GM19023 (cell line): ENCODE results near the gene SULT1C3.
"Not testable (repeated sequence)": the region's sequence is repeated elsewhere in the genome, so short reads cannot be mapped to it uniquely, and the experiment has no call there.

ENCODE experiments used
- ATAC-seq: cut with Tn5 transposase; IDR thresholded peaks from one replicate; pipeline ENCODE4 v1.9.1; 2021; ENCODE audit warnings: mild to moderate bottlenecking, moderate library complexity; ENCODE audit not compliant: unreplicated experiment

SULT1C3 gene

DNA sequence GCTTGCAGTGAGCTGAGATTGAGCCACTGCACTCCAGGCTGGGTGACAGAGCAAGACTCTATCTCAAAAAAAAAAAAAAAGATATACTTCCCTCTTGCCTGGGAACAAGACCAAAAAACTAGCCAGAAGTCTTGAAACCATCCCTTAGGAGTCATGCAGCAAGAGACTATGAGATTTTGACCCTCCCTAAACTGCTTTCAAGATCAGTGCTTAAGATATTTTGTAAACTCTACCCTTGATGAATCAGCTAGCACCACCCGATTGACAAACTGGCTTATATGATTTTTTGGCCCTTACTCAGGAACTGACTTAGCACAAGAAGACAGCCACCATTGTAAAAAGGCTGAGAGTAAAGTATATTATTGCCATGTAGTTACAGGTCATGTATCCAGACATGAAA lies 3.8 kb downstream of the SULT1C3 start:
- ATAC-seq, result no peak

DNA sequence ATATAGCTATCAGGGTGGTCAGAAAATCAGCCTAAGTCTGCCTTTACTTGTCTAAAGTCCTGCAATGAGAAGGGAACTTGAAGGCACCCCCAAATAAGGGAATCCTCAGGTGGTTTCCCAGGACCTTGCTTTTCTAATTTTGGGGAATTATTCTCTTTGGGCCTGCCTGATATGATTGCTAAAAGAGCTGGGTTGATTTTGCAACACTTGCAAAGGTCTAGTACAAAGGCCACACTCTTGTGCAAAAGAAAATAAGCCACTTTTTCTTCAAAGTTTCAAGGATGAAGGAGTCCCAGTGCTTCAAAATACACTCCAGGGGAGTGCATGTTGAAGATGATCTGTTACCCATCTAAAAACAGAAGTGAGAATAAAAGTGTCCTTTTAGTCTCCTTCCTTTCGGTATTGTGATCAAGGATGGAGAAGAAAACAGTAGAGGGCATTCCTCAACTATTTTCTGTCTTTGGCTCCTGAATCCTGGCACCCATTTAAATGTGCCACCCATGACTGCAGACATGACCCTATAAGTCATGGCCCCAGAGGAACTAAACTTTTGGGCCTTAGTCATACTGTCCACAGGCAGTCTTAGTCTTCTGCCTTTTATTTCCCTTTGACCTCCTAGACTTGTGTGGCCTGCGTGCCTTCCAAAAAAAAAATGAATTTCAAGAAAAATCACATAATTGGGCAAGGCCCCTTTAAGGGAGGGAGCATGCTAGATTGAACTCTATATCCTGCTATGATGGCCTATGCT lies 5.1 kb downstream of the SULT1C3 start:
- no peak for ATAC-seq

DNA sequence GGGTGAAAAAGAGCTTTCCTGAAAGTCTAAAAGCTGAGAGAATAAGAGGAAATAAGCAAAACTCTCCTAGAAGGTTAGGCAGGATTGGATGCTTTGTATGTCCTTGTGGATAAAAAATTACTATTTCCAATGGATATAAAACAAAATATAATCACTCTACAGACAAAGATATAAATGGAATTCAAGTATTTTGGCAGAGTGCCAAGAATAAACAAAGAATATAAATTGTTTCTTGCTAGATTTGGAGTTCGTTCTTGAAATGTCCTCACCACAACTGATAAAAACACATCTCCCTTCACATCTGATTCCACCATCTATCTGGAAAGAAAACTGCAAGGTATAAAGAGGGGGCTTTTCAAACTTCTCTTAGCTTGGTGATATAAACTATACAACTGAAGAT lies 13.3 kb downstream of the SULT1C3 start:
- ATAC-seq, result no peak

DNA sequence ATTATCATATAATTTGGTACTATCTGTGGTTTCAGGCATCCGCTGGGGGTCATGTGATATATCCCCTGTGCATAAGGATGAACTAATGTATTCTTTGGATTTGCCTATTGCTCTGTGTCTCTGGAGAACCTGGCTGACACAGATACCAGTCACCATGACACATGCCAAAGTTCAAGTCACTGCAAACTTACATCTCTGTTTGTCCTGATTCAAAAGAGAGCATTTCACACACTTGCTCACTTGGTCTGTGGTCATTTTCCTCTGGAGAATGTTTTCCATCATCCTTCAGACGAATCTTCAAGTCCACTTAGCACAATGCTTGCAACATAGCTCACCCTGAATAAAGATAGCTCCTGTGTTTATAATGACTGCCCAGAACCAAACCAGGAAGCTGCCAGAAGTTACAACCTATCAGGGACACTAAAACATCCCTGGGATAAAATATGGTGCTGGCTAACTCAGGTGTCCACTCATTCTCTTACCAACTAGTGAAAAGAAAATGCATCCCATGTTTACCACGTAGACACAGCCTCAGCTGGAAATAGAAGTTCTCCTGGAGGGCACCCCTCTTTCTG lies 18.1 kb downstream of the SULT1C3 start:
- ATAC-seq, result no peak

DNA sequence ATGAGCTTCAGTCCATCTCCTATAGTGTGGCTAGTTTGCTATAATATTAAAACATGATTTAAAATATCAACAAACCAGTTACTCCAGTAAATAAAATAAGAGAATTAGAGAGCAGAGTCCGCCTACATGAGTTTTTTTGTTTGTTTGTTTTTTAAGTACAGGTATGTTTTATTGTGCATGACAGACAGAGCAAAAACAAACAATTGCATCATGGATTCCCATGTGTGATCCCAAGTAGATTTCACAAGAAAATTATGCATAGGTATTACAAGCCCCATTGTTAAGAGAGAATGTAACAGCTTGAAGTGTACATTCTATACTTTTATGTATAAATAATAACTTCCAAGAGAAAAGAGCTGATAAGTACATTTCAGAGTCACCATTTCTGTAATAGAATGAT lies 21.0 kb downstream of the SULT1C3 start:
- ATAC-seq, result no peak

DNA sequence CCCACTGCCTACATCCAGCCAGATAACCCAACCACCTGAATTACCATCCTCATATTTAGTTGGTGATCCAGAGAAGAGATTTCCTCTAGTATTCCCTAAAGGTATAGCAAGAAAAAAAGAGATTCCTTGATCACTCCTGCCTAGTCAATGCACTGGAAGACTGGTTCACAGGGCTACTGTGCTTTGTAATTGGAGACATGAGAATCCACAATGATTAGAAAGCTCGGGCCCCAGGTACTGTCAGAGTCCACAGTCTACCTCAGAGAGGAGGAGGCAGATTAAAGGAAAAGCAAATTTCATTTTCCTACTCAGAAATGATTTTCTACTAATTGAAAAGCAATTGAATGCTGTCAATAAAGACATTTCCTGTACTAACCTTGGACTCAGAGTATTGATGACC lies 22.3 kb downstream of the SULT1C3 start:
- no peak for ATAC-seq

DNA sequence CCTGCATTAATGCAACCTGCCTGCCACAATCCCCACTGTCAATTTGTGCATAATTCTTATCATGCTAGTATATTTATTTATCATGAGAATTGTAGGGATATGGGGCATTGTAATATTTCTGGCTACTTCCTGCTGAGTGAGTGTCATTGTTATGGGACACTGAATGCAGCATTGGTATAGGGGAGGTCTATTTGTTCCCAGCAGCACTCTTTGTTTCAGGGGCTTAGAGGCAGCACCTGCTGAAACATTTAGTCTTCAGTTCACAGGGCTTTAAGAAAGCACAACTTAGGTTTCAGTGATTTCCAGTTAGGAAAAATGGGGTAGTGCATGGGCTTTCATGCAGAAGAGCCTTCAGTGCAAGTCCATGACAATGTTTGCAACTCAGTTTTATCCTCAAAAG lies 23.6 kb downstream of the SULT1C3 start:
- ATAC-seq, result no peak

DNA sequence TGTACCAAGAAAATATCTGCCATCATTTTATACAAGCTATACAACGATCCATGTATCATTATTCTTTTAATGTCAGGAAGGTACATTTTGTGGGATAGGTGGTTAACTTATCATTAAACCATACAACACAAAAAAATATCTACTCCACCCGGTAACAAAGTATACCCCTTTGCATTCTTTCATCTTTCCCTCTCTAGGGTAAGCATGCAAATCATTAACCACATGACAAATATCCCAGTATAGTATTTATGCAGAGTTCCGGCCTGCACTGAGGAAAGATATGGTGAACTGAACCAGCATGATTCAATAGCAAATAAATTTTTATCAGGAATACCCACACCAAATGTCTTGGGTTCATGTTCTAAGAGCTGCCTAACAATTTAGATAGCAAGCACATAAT lies 26.4 kb downstream of the SULT1C3 start:
- no peak for ATAC-seq

DNA sequence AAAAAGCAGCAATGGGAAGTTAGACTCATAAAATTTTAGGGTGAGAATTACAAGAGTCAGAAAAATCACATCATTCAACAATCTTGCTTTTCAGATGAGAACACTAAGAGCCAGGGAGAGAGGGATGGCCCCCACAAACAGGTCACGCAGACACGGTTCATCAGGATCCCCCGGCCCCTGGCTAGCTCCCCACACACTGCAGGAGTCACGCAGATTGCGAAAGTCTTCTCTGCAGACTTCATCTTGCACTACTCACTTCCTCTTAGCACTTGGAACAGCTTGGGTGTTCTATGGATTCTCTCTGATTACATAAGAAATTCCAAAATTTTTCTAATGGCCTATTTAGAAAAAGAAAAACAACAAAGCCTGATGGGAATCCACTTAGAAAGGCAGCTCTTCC lies 27.3 kb downstream of the SULT1C3 start:
- no peak for ATAC-seq

DNA sequence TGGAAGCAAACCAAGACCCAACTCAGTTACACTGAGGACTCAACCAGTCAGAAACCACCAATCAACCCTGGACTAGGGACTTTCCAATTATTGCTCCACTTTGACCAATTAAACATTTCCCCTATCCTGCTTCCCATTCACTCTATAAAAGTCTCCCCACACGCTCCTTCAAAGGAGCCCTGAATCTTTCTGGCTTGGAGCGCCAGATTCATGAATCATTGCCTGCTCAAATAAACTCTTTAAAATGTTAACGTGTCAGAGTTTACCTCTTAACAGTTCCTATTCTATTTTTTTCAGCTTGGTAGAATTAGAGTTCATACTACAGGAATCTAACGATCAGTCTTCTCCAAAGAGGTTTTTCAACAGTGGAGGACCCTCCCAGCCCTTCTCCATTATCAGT lies 28.2 kb downstream of the SULT1C3 start:
- ATAC-seq, result no peak

DNA sequence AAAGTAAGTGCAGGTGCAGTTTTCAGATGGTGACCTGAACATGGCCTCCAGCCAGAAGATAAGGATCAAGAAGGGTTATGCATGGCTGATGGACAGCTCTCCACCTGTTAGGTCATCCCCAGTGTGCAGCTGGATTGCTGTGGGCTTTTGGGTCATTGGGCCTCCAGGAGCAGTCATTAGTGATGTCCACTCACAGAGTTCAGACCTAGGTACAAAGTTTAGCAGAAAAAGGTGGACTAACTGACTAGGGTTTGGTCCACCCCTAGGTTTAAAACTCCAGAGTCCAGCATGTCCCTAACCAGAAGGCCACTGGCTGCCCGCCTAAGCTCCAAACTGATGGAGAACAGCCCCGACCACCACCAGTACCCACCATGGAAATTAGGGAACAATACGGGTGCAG lies 30.6 kb downstream of the SULT1C3 start:
- ATAC-seq, result no peak

DNA sequence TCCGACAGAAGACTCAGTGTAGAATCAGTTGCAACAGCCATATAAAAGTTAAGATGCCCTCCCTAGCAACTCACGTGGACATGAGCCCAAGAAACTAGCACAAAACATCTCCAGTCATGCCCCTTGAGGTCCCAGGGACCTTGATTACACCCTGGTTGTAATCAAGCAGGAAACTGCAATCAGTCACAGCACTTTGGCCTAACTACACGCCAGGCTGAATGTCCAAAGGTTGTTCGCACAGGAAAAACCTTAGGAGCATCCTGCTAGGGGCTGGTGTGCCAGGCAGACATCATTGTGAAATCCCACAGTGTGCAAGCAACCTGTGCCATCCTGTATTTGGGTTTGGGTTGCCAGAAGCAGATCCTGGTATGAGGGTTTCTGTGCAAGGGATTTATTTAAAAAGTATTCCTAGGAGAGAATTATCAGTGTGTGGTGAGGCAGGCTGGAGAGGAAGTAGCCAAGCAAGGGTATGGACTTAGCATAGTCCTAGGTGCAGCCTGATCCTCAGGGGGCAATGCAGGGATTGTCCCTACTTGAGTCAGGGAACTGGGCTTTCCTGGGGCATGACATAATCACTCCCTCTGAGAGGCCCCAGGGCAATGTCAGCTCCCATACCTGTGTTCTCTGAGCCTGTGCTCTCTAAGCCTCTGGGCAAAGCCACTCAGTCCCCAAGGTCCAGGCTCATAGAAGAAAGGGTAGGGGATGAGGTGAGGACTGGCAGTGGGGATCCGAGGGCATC lies 31.2 kb downstream of the SULT1C3 start:
- ATAC-seq, result no peak

DNA sequence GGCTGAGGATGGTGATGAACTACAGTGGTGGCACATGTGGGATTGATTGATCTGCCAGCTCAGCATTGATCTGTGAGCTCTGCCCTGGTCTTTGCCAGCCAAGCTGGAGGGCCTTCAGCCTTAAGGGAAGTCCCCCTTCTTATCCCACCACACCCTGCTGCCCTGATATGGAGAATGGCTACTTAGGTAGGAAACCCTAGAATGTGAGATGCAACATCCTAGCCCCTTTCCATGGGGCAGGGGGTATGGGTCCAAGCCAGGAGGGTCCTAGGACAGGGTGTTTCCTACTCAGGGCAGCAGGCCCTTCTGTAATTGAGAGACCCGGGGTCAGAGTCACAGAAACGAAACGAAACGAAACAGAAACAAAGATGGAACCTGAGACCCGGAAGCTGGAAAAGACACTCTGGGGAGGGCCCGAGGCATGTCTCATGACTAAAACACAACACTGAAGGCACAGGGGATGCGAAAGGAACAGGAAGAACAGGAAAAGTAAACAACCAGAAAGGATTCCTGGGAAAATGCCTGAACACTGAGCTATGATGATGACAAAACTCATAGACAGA lies 32.0 kb downstream of the SULT1C3 start:
- no peak for ATAC-seq

DNA sequence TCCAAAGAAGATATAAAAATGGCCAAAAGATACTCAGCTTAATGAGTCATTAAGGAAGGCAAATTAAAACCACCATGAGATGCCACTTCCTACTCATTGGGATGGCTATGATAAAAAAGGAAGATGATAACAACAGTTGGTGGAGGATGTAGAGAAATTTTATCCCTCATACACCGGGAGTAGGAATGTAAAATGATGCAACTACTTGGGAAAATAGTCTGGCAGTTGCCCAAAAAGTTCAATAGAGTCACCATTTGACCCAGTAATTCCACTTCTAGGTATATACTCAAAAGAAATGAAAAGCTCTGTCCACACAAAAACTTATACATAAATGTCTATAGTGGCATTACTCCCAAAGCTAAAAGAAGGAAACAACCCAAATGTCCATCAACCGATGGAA lies 38.9 kb downstream of the SULT1C3 start:
- no peak for ATAC-seq

DNA sequence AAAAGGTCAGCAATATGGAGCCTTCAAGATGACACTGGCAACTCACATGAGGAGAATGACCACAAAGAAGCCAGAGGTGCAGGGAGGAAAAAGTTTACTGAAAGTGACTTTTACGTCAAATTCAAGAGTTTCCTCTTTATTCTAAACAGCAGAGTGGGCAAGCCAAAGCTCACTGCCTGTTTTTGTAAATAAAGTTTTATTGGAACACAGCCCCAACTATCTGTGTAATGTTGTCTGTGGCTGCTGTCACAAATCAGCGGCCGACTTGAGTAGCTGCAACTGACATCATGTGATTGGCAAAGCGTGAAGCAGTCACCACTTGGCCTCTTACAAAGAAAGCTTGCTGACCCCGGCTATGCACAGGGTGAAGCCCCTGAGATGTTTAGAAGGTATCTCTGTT lies 39.7 kb downstream of the SULT1C3 start:
- ATAC-seq, result no peak

DNA sequence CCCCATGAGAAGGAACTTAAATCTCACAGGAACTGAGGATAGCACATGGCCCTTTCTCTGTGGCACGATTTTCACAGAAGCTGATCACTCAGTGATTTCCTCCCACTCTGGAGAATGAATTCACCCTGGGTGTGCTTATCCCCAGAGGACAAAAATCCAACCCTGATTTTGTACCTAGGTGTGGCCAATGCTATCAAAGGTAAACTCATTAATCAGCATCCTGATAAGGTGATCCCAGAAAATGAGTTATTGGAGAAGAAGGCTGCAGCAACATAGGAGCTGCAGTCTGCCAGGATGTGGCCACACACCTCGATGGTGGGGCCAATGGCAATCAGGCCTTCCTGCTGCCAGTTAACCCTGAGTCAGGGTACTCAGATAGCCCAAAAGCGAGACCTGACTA lies 40.7 kb downstream of the SULT1C3 start:
- ATAC-seq, result no peak

DNA sequence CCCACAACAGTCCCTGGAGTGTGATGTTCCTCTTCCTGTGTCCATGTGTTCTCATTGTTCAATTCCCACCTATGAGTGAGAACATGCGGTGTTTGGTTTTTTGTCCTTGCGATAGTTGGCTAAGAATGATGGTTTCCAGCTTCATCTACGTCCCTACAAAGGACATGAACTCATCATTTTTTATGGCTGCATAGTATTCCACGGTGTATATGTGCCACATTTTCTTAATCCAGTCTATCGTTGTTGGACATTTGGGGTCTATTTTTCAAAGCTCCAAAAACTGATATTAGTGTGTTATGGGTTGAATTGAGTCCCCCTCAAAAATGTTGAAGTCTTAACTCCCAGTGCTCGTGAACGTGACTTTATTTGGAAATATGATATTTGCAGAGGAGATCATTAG lies 44.8 kb downstream of the SULT1C3 start:
- not testable (repeated sequence) for ATAC-seq

DNA sequence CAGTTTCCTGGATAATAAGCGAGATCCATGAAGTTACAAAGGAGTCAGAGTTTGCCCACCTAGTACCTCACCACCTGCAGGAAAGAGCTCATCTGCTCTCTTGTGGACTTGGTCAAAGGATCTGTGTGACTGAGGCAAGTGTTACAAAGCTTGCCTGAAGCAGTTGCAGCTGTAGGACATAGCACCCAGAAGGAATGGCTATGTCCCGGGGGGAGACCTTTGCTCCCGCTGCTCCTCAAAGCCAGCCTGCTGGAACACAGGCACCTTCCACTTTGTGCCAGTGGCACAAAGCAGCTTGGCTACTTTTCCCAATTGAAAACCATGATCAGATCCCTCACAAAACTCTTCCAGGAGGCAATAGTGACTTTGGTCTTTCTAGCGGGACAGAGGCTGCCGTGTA lies 45.8 kb downstream of the SULT1C3 start:
- no peak for ATAC-seq

DNA sequence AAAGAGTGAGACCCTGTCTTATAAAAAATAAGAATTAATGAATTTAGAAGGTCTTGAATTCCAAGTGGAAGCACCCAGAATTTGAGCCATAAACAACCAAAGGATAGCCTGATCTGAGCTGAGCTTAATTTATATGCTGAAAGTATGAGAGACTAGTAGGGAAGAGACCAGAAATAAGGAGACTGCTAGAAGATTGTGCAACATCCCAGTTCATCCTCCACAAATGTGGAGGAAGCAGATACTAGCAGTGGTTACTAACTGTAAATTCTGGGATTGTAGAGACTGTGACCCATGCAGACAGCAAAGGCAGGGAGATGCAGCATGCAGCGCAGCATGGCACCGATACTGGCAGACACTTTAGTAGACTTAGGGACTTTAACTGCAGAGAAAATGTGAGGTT lies 47.4 kb downstream of the SULT1C3 start:
- no peak for ATAC-seq

DNA sequence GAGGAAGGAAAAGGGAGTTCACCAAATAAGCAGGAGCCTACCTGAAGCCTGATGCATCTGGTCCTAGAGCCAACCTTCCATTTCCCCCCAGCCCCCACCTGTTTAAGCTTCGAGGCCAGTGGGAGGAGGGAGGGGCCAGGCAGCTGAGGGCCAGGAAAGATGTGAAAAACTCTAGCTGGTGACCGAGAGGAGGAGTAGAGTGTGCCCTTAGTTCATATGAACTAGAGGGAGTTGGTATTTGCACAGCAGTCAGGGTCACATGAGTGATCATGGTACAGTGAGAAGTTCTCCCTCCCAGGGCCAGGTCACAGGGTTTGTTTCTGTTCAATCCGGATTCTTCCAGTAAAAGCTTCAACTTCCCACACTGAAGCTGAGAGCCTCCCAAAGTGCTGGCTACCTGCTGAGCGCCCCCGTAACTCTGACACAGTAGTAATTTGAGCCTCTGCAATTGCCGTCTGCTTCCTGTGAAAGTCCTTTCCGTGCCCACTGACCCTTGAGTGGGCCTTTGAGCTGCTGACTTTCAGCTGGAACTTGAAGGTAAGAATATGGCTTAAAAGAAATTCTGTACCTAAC lies 48.9 kb downstream of the SULT1C3 start, which contains the start of gene SULT1C2:
TSS of gene SULT1C2 (plus strand) at position 362 of the 573 bp plus-strand sequence. CDS start 4,773 bp downstream, outside the sequence.
- no peak for ATAC-seq

DNA sequence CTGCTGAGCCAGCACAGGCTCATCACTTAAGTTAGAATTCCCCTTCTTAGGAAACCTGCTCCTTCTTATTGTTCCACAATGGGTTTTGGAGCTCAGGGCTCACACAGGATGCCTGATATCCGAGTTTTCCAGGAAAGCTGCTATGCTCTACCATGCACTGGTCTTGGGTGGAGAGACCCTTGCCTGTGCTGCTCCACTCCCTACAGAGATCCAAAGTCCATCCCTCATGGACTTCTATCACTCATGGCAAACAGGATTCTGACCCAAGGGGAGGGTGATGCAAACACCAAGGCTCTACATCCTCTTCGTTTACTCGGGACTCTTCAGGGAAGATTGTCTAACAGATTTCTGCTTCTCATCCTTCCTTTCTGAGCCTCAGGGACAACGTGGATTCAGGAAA lies 54.1 kb downstream of the SULT1C3 start:
- ATAC-seq, result no peak
